Measurements from ENCODE around the gene HECTD1.

DNA sequence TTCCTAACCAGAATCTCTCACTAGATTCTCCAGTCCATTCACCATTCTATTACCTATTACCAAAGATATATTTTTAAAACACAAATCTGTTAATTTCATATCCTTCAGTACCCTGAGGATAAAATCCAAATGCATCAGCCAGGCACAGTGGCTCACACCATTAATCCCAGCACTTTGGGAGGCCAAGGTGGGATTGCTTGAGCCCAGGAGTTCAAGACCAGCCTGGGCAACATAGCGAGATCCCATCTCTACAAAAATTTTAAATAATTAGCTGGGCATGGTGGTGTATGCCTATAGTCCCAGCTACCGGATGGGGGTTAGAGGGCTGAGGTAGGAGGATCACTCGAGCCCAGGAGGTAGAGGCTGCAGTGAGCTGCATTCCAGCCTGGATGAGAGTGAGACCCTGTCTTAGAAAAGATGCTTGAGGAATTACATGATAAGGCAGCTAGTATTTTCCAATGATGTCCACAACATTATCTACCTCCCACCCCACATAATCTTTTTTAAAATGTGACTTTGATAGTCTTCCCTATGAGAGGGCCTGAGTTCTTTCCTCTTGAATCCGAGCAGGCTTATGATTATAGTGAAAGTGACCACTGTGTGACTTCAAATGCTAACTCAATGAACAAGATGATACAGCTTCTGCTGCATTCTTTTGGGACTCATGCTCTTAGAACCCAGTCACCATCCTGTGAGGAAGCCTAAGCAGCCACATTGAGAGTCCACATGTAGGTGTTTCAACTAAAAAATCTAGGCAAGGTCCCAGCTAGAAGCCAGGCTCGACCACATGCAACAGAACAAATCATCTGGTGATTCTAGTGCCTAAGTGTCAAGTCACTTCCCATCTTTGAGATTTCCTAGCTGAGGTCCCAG, 18.0 kb downstream of the HECTD1 start:
- TF ChIP-seq, protein P1, sequence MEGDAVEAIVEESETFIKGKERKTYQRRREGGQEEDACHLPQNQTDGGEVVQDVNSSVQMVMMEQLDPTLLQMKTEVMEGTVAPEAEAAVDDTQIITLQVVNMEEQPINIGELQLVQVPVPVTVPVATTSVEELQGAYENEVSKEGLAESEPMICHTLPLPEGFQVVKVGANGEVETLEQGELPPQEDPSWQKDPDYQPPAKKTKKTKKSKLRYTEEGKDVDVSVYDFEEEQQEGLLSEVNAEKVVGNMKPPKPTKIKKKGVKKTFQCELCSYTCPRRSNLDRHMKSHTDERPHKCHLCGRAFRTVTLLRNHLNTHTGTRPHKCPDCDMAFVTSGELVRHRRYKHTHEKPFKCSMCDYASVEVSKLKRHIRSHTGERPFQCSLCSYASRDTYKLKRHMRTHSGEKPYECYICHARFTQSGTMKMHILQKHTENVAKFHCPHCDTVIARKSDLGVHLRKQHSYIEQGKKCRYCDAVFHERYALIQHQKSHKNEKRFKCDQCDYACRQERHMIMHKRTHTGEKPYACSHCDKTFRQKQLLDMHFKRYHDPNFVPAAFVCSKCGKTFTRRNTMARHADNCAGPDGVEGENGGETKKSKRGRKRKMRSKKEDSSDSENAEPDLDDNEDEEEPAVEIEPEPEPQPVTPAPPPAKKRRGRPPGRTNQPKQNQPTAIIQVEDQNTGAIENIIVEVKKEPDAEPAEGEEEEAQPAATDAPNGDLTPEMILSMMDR (IDR thresholded peaks at IDR 0.05) = no peak
- TF ChIP-seq CHD2 (IDR thresholded peaks at IDR 0.05; ENCODE audit: low read length, partially characterized antibody) (no peak), TCF12 (IDR thresholded peaks at IDR 0.05) (no peak), ELF1 (IDR thresholded peaks at IDR 0.05) (no peak), POLR2AphosphoS5 (IDR thresholded peaks at IDR 0.05; ENCODE audit: low read depth, low read length) (no peak), EP300 (IDR thresholded peaks at IDR 0.05; ENCODE audit: borderline replicate concordance in 1 of 2, low read depth in 1 of 2, low read length in 1 of 2) (no peak), EZH2phosphoT487 (IDR thresholded peaks at IDR 0.05; ENCODE audit: borderline replicate concordance, low read depth) (no peak), SIN3A (IDR thresholded peaks at IDR 0.05; ENCODE audit: borderline replicate concordance, low read depth, low read length) (no peak), SMC3 (IDR thresholded peaks at IDR 0.05; ENCODE audit: low read depth, low read length) (no peak), MXI1 (IDR thresholded peaks at IDR 0.05; ENCODE audit: low read depth, low read length) (no peak)
- TF ChIP-seq, protein P2, sequence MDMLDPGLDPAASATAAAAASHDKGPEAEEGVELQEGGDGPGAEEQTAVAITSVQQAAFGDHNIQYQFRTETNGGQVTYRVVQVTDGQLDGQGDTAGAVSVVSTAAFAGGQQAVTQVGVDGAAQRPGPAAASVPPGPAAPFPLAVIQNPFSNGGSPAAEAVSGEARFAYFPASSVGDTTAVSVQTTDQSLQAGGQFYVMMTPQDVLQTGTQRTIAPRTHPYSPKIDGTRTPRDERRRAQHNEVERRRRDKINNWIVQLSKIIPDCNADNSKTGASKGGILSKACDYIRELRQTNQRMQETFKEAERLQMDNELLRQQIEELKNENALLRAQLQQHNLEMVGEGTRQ (IDR thresholded peaks at IDR 0.05; ENCODE audit: borderline replicate concordance, low read depth, low read length) = no peak
- TF ChIP-seq, protein P3, sequence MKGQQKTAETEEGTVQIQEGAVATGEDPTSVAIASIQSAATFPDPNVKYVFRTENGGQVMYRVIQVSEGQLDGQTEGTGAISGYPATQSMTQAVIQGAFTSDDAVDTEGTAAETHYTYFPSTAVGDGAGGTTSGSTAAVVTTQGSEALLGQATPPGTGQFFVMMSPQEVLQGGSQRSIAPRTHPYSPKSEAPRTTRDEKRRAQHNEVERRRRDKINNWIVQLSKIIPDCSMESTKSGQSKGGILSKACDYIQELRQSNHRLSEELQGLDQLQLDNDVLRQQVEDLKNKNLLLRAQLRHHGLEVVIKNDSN (IDR thresholded peaks at IDR 0.05; ENCODE audit: borderline replicate concordance, low read depth) = no peak
- TF ChIP-seq, protein P4, sequence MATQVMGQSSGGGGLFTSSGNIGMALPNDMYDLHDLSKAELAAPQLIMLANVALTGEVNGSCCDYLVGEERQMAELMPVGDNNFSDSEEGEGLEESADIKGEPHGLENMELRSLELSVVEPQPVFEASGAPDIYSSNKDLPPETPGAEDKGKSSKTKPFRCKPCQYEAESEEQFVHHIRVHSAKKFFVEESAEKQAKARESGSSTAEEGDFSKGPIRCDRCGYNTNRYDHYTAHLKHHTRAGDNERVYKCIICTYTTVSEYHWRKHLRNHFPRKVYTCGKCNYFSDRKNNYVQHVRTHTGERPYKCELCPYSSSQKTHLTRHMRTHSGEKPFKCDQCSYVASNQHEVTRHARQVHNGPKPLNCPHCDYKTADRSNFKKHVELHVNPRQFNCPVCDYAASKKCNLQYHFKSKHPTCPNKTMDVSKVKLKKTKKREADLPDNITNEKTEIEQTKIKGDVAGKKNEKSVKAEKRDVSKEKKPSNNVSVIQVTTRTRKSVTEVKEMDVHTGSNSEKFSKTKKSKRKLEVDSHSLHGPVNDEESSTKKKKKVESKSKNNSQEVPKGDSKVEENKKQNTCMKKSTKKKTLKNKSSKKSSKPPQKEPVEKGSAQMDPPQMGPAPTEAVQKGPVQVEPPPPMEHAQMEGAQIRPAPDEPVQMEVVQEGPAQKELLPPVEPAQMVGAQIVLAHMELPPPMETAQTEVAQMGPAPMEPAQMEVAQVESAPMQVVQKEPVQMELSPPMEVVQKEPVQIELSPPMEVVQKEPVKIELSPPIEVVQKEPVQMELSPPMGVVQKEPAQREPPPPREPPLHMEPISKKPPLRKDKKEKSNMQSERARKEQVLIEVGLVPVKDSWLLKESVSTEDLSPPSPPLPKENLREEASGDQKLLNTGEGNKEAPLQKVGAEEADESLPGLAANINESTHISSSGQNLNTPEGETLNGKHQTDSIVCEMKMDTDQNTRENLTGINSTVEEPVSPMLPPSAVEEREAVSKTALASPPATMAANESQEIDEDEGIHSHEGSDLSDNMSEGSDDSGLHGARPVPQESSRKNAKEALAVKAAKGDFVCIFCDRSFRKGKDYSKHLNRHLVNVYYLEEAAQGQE (IDR thresholded peaks at IDR 0.05; ENCODE audit: low read depth, low read length) = no peak
- TF ChIP-seq, protein P5, sequence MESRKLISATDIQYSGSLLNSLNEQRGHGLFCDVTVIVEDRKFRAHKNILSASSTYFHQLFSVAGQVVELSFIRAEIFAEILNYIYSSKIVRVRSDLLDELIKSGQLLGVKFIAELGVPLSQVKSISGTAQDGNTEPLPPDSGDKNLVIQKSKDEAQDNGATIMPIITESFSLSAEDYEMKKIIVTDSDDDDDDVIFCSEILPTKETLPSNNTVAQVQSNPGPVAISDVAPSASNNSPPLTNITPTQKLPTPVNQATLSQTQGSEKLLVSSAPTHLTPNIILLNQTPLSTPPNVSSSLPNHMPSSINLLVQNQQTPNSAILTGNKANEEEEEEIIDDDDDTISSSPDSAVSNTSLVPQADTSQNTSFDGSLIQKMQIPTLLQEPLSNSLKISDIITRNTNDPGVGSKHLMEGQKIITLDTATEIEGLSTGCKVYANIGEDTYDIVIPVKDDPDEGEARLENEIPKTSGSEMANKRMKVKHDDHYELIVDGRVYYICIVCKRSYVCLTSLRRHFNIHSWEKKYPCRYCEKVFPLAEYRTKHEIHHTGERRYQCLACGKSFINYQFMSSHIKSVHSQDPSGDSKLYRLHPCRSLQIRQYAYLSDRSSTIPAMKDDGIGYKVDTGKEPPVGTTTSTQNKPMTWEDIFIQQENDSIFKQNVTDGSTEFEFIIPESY (IDR thresholded peaks at IDR 0.05; ENCODE audit: borderline replicate concordance, low read depth) = no peak
